AG10803 (cell line): Measurements from ENCODE around the gene VPS33B.
"Not testable (repeated sequence)": the region's sequence is repeated elsewhere in the genome, so short reads cannot be mapped to it uniquely, and the experiment has no call there.

Experiments
- DNase-seq: peaks from one replicate; pipeline ENCODE4 v3.0.0; 2010; ENCODE audit warnings: low read depth
- H3K4me3 ChIP-seq: 2 replicates; pipeline ENCODE4 v1.5.1; 2011; ENCODE audit warnings: mild to moderate bottlenecking, low read length, control low read depth
- CTCF ChIP-seq: conservative IDR thresholded peaks from 2 replicates; pipeline ENCODE4 v1.5.1; 2011; ENCODE audit warnings: mild to moderate bottlenecking, low read length, control low read depth, inconsistent platforms

VPS33B gene

GRCh38 chr15:91031796-91032195 lies 9.4 kb upstream of the VPS33B start:
- TF ChIP-seq CTCF: no peak
- no peak for DNase-seq
- H3K4me3 ChIP-seq: no peak overlapping the region

DNA sequence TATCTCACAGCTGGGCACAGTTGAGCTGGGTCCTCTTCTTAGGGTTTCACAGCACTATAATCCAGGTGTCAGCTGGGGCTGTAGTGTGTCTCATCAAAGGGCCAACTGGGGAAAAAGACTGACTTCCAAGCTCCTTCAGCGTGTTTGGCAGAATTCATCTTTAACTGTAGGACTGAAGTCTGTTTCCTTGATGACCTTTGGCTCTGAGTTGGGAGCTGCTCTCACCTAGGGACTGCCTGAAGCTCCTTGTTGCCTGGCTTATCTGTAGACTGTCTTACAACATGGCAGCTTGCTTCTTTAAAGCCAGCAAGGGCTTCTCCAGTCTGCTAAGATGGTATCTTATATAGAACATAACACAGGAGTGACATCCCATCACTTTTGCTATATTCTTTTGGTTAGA lies 5.3 kb upstream of the VPS33B start:
- H3K4me3 ChIP-seq: no peak overlapping the region
- no peak for TF ChIP-seq CTCF

DNA sequence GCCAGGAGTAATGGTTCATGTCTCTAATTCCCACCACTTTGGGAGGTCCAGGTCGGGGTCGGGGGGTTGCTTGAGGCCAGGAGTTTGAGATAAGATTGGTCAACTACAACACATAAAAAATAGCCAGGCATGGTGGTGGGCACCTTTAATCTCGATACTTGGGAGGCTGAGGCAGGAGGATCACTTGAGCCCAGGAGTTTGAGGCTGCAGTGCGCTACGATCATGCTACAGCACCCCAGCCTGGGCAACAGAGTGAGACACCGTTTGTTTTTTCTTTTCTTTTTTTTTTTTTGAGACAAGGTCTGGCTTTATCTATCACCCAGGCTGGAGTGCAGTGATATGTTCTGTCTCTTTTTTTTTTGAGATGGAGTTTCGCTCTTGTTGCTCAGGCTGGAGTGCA lies 1.3 kb upstream of the VPS33B start:
- no peak for DNase-seq
- TF ChIP-seq CTCF: no peak
- no peak overlapping the region for H3K4me3 ChIP-seq

More for the DNA sequence above, 5.3 kb upstream of the VPS33B start:
- no peak for DNase-seq

DNA sequence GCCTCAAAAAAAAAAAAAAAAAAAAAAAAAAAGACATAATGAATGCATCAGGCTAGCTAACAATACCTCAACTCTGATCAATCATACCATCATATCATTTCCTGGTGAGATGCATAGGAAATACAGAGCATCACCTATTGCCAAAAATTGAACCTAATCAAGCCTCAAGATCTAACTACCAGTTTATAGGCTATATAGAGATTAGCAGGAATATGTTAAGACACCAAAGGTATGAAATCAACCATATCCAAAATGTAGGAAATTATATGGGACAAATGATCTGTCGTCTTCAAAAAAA lies 387 bp upstream of the VPS33B start:
- no peak for TF ChIP-seq CTCF
- H3K4me3 ChIP-seq: peak overlapping the region; percentile 99
- no peak for DNase-seq

DNA sequence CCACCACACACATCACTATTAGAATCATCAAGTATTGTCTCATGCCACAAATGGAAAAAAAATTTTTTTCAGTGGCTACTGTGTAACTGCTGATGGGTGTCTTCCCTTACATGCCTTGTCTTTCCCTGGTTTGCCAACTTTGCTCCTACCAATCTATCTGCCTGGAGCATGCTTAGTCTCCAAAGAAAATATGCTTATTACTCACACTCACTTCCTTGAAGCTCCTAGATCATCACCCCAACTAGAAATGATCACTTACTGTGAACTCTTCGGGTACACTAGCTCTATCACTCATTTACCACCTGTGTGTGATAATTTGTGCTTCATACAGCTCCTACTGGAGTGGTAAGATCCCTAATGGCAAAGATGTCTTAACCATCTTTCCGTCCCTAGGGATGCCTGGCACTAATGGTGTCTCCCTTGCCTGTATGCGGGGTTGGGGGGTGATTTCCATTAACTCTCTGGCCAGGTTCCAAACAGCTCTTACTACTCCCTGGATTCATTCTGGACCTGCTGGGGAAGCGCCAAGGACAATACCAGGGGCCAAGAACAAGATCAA lies 799 bp downstream of the VPS33B start:
- peak overlapping the region; percentile 99 for H3K4me3 ChIP-seq
- no peak for TF ChIP-seq CTCF
- peak; percentile 24 for DNase-seq

DNA sequence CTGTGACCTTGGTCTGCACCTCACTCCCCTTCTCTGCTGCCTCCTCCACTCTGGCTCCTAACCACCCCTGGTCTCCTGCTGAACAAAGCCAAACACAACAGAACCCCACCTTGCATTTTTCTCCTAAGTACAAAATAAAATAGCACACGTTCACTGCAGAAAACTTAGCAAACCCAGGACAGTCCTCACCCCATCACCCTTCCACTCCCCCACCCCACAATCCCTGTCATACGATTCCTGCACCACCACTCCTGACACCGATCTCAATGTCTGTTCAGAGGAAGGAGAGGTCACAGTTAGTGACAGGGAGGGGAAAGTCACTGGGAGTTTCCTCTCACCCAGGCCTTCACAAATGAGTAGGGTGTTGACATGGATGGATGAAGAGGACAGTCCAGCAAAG lies 4.2 kb downstream of the VPS33B start:
- DNase-seq: no peak
- no peak overlapping the region for H3K4me3 ChIP-seq
- TF ChIP-seq CTCF: no peak

DNA sequence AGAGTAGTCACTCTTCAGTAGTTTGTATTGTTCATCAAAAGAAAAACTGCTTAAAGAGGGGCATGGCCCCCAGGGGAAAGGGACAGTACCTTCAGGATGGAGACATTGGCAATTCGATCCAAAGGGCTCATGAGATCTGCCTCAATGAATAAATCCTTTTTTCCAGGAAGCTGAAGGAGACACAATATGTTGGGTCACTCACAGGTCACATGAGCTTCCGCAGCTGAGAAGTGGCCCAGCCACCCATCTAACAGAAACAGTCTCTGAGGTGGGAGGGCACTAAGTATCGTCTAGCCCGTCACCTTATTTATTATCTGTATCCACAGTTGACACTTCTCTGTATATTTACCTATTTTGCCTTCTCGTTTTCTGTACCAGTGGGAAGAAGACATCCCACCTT lies 4.7 kb downstream of the VPS33B start:
- DNase-seq: no peak
- TF ChIP-seq CTCF: no peak
- H3K4me3 ChIP-seq: no peak overlapping the region

GRCh38 chr15:91013701-91014100 lies 8.7 kb downstream of the VPS33B start:
- DNase-seq, H3K4me3 ChIP-seq: not testable (repeated sequence)
